Transverse colon (tissue), 4 donors: ENCODE results near the gene SMARCD2. TPM values are rescaled to one million over a fixed set of nuclear protein-coding genes. Genes with fewer than 3 reads are reported as not detected.
A peak's percentile ranks its signal among the peaks of the same experiment; 100 is the strongest.
"Not testable (repeated sequence)": the region's sequence is repeated elsewhere in the genome, so short reads cannot be mapped to it uniquely, and the experiment has no call there.

Source experiments
- DNase-seq: peaks from one replicate; pipeline ENCODE4 v3.0.0-alpha.2; 2019
- H3K27ac ChIP-seq, 4 donors: fragments of 200-600 bp; sonication (generic); 2 replicates each; pipeline ENCODE4 v1.5.1; 2016 to 2018; ENCODE audit warnings: inconsistent platforms in 4 of 4
- H3K27me3 ChIP-seq: fragments of 200-600 bp; sonication (generic); 2 replicates; pipeline ENCODE4 v1.5.1; 2017; ENCODE audit warnings: inconsistent platforms
- H3K36me3 ChIP-seq, 4 donors: fragments of 200-600 bp; sonication (generic); 2 replicates each; pipeline ENCODE4 v1.5.1; 2017 to 2019; ENCODE audit warnings: inconsistent platforms in 4 of 4
- H3K4me1 ChIP-seq, 4 donors: fragments of 200-600 bp; sonication (generic); 2 replicates each; pipeline ENCODE4 v1.5.1; 2017 to 2020; ENCODE audit warnings: inconsistent platforms in 4 of 4
- H3K4me3 ChIP-seq, 4 donors: fragments of 200-600 bp; sonication (generic); 1 replicate in 1 of 4; 2 replicates in 3 of 4; pipeline versions ENCODE4 v1.5.1 to v1.6.1; 2017 to 2019; ENCODE audit warnings: inconsistent platforms in 4 of 4
- H3K9me3 ChIP-seq, 2 donors: fragments of 200-600 bp; sonication (generic); 2 replicates each; pipeline ENCODE4 v1.5.1; 2017 to 2019; ENCODE audit warnings: inconsistent platforms in 2 of 2
- EP300 ChIP-seq: sonication (generic); formaldehyde crosslinking; IDR thresholded peaks from one replicate; pipeline ENCODE4 v1.6.1; 2017; ENCODE audit warnings: antibody characterized with exemption, low read depth
- POLR2A ChIP-seq: fragments of 450-650 bp; IDR thresholded peaks from one replicate; pipeline ENCODE4 v1.6.1; 2016; ENCODE audit warnings: antibody characterized with exemption, mild to moderate bottlenecking, moderate library complexity
- POLR2AphosphoS5 ChIP-seq, 3 donors: sonication (generic); formaldehyde crosslinking; IDR thresholded peaks; one replicate each; pipeline ENCODE4 v1.6.1; 2016; ENCODE audit warnings: antibody characterized with exemption in 3 of 3
- WGBS, 2 donors: methylation state at CpG; one replicate each; pipeline ENCODE4 v1.1.5; 2018; ENCODE audit warnings: low coverage in 1 of 2; 5-methylcytosine and 5-hydroxymethylcytosine counted together
- in situ Hi-C, 4 donors: fragments of 200-750 bp; cut with MboI; loops; one replicate each; pipeline versions ENCODE4 v1.15.0 to v1.15.1; 2017; ENCODE audit warnings: low sequenced_read_pairs in 3 of 4, low pct_ligation_motif_present in 1 of 4, low pct_unique_long_range_greater_than_20kb in 1 of 4
- intact Hi-C: fragments of 100-400 bp; cut with DNase I; formaldehyde crosslinking; loops from one replicate; pipeline ENCODE4 v1.15.1; 2023; ENCODE audit warnings: low total_unique reads
- total RNA-seq, 4 donors: library from RNA; depleted of rRNA; stranded (reverse); fragments of >200 nt; gene quantifications; one replicate each; pipeline ENCODE4 v1.1.0, GENCODE V29; 2016
- TF ChIP-seq, protein P1 (sequence below), 5 experiments: fragments of 200-600 bp in 3 of 5; fragments of 450-650 bp in 2 of 5; sonication (generic) in 3 of 5; IDR thresholded peaks; 1 replicate in 2 of 5; 2 replicates in 3 of 5; pipeline ENCODE4 v1.5.1; 2016 to 2017; ENCODE audit warnings: antibody characterized with exemption in 5 of 5, inconsistent platforms in 3 of 5, mild to moderate bottlenecking in 2 of 5, moderate library complexity in 1 of 5

The SMARCD2 gene
- total RNA-seq, 4 donors from 2014 or later: 99.0 to 130 (median 109) TPM

DNA sequence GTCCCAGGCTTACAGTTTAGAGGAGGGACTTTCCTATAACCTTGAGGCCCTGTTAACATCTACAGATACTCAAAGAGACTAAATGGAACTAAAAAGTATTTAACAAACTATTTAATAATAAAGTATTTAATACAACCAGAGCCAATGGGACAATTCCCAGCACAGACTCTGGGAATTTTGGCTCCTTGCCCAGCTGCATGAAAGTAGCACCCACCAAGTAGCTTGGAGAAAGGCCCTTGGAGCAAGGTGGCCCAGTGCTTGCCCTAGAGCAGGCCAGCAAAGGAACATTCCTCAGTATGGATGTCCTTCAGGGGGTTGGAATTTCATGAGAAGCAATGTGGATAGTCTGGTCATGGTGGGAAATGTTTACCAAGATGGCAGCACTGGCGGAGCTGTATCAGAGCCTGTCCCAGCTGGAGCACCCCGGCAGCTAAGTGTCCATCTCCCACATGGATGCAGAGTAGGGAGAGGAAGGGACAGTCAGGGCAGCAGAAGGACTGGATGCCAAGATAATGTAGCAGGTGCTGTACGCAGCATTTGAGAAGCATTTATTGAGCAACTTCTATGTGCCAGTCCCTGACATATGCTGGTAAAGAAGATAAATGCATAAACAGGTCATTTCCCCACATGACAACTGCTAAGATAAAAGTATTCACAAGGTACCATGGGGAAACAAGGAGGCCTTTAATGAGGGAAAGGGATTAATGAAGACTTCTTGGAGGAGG is 5.2 kb upstream of the SMARCD2 start:
- H3K27me3 ChIP-seq: no peaks in the 10 kb centered on the region
- no peak overlapping the region for H3K4me3 ChIP-seq
- TF ChIP-seq EP300 (no peak), POLR2AphosphoS5 (IDR thresholded peaks at IDR 0.05) (no peak), POLR2A (no peak)
- TF ChIP-seq, protein P1, sequence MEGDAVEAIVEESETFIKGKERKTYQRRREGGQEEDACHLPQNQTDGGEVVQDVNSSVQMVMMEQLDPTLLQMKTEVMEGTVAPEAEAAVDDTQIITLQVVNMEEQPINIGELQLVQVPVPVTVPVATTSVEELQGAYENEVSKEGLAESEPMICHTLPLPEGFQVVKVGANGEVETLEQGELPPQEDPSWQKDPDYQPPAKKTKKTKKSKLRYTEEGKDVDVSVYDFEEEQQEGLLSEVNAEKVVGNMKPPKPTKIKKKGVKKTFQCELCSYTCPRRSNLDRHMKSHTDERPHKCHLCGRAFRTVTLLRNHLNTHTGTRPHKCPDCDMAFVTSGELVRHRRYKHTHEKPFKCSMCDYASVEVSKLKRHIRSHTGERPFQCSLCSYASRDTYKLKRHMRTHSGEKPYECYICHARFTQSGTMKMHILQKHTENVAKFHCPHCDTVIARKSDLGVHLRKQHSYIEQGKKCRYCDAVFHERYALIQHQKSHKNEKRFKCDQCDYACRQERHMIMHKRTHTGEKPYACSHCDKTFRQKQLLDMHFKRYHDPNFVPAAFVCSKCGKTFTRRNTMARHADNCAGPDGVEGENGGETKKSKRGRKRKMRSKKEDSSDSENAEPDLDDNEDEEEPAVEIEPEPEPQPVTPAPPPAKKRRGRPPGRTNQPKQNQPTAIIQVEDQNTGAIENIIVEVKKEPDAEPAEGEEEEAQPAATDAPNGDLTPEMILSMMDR (IDR thresholded peaks at IDR 0.05): no peak
- H3K36me3 ChIP-seq: no peaks in the 10 kb centered on the region
- intact Hi-C loops (loop anchor here (10.0 kb wide), 1 partner anchor 73 kb away; the partner anchor contains the start of genes CCDC47 and DDX42), in situ Hi-C loops (no loop called here)
- WGBS, 2 donors: 59% methylated on average over 3 of the region's 3 CpGs; no CpG with 5 or more reads in 1 of the 2 donors
- H3K4me1 ChIP-seq: peaks cover 0 to 17% (median 12%) of the 10 kb centered on the region in 4 donors
- H3K9me3 ChIP-seq: no peaks in the 10 kb centered on the region
- DNase-seq: no peak
- no peak overlapping the region for H3K27ac ChIP-seq

DNA sequence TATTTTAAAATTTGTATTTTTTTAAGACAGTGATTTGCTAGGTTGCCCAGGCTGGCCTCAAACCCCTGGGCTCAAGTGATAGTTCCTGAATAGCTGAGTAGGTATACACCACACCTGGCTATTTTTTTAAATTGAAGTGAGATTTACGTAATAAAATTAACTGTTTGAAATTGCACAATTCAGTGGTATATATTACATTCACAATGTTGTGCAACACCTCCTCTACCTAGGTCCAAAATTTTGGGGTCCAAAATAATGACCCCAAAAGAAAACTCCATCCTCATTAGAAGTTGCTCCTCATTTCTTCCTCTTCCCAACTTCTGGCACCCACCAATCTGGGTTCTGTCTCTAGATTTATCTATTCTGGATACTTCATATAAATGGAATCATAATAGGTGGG is 3.0 kb upstream of the SMARCD2 start:
- WGBS, 2 donors: 3 to 25% methylated on average over 1 of the region's 1 CpG
- no peaks in the 10 kb centered on the region for H3K27me3 ChIP-seq
- H3K27ac ChIP-seq: no peak overlapping the region
- in situ Hi-C loops (no loop called here), intact Hi-C loops (loop anchor here (10.0 kb wide), 1 partner anchor 71 kb away; the partner anchor contains the start of genes CCDC47 and DDX42)
- no peak for DNase-seq
- H3K9me3 ChIP-seq: no peaks in the 10 kb centered on the region
- H3K36me3 ChIP-seq: no peaks in the 10 kb centered on the region
- peaks cover 10 to 28% (median 23%) of the 10 kb centered on the region in 4 donors for H3K4me1 ChIP-seq
- no peak overlapping the region for H3K4me3 ChIP-seq
- TF ChIP-seq EP300: no peak
- TF ChIP-seq POLR2AphosphoS5 (IDR thresholded peaks at IDR 0.05): no peak
- no peak for TF ChIP-seq POLR2A
- TF ChIP-seq, protein P1 (IDR thresholded peaks at IDR 0.05): no peak

DNA sequence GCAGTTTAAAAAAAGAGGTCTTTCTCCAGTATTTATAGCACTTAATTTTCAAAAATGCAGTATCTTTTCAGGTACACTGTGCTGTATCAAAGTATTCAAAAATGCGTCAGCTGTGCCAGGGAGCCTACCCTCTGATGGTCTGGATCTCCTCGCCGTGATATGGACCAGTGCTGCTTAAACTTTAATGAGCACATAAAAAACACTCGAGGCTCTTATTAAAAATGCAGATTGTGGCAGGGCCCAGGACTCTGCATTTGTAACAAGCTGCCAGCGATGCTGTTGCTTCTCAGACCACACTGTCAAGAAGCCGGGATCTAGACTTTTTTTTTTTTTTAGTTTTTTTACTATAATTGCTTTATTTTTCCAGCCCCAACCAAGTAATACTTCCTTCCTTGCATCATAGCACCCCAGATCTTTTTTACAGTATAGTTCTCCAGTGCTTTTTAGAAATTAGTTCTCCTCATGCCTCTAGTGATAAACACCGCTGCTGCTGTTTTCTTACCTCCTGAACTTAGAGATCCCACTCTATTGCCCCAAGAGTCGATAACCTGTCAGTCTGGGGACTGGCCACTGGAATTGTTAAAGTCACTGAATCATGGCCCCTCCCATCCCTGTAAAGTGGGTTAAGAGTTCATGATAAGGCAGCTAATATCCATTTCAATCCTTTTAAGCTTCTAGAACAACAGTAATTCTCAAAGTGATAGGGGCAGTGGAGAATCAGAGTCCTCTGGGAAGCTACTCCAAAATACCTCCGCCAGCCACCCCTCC is 1.6 kb upstream of the SMARCD2 start:
- Histone ChIP-seq H3K4me1 (peaks cover 20 to 39% (median 38%) of the 10 kb centered on the region in 4 donors), H3K27ac (peak overlapping the region; percentile 96 to 99 (median 97)), H3K4me3 (peak overlapping the region in 2 of 4 donors; percentile 86 to 99), H3K36me3 (no peaks in the 10 kb centered on the region), H3K27me3 (no peaks in the 10 kb centered on the region), H3K9me3 (no peaks in the 10 kb centered on the region)
- WGBS, 2 donors: 65 to 72% methylated on average over 8 to 9 of the region's 9 CpGs
- intact Hi-C loops (loop anchor here (10.0 kb wide), 1 partner anchor 69 kb away; the partner anchor contains the start of genes CCDC47 and DDX42), in situ Hi-C loops (no loop called here)
- TF ChIP-seq, protein P1 (IDR thresholded peaks at IDR 0.05): no peak
- peak in 1 of 3 donors; percentile 59 for TF ChIP-seq POLR2AphosphoS5 (IDR thresholded peaks at IDR 0.05)
- no peak for TF ChIP-seq EP300
- TF ChIP-seq POLR2A: no peak
- no peak for DNase-seq

DNA sequence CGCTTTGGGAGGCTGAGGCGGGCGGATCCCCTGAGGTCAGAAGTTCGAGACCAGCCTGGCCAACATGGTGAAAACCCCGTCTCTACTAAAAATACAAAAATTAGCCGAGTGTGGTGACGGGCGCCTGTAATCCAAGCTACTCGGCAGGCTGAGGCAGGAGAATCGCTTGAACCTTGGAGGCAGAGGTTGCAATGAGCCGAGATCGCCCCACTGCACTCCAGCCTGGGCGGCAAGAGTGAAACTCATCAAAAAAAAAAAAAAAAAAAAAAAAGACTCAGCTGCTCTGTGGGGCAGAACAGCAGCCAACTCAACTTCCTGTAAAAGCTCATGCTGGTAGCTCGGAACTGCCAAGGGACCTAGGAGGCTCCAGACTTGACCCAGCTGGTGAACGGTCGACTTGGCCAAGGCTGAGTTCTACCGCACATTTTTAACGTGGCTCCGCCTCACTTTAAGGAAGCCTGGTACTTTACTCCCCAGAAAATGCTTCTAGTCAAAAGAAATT is 953 bp upstream of the SMARCD2 start:
- 8% methylated on average over 19 of the region's 19 CpGs; no CpG with 5 or more reads in 1 of the 2 donors for WGBS, 2 donors
- H3K27me3 ChIP-seq, H3K36me3 ChIP-seq, H3K9me3 ChIP-seq, in situ Hi-C loops: not testable (repeated sequence)
- H3K4me3 ChIP-seq: peak overlapping the region; percentile 9 to 99 (median 90)
- H3K27ac ChIP-seq: peak overlapping the region; percentile 96 to 99 (median 97)
- intact Hi-C loops: loop anchor here (10.0 kb wide), 1 partner anchor 69 kb away; the partner anchor contains the start of genes CCDC47 and DDX42
- DNase-seq: peak; percentile 45
- peak in 1 of 3 donors; percentile 9 for TF ChIP-seq POLR2AphosphoS5 (IDR thresholded peaks at IDR 0.05)
- H3K4me1 ChIP-seq: peaks cover 20 to 41% (median 39%) of the 10 kb centered on the region in 4 donors
